ENCODE data around the gene MYO1B.

GRCh38 chr2:191250986-191251385 lies 5.8 kb downstream of the MYO1B start:
- TF ChIP-seq YY1 (IDR thresholded peaks at IDR 0.05; ENCODE audit: insufficient read depth, insufficient read length) (no peak), SUZ12 (IDR thresholded peaks at IDR 0.05; ENCODE audit: extremely low read depth, insufficient read depth, insufficient read length) (no peak), ZNF274 (IDR thresholded peaks at IDR 0.05; ENCODE audit: low read depth, low read length) (no peak)
